Mesendoderm (in vitro differentiated cells): Measurements from ENCODE around the gene CELF5.
"Not testable (repeated sequence)": the region's sequence is repeated elsewhere in the genome, so short reads cannot be mapped to it uniquely, and the experiment has no call there.

Experiments used
- DNase-seq: peaks from one replicate; pipeline ENCODE4 v3.0.0; 2013
- H2AK5ac ChIP-seq: 2 replicates; pipeline ENCODE4 v1.6.1; 2013; ENCODE audit warnings: low read length, inconsistent platforms
- H2BK120ac ChIP-seq: 2 replicates; pipeline ENCODE4 v1.6.1; 2013; ENCODE audit warnings: low read depth, mild to moderate bottlenecking, low read length, moderate library complexity, mixed read lengths
- H2BK15ac ChIP-seq: replicated peaks from 2 replicates; pipeline ENCODE4 v1.6.1; 2013; ENCODE audit warnings: low read depth, mild to moderate bottlenecking, moderate library complexity
- H2BK5ac ChIP-seq: 2 replicates; pipeline ENCODE4 v1.6.1; 2013; ENCODE audit warnings: low read length, inconsistent platforms
- H3K18ac ChIP-seq: 2 replicates; pipeline ENCODE4 v1.6.1; 2013; ENCODE audit warnings: mild to moderate bottlenecking, low read length, mixed read lengths
- H3K23ac ChIP-seq: one replicate; pipeline ENCODE4 v1.6.1; 2013; ENCODE audit warnings: low read length
- H3K27ac ChIP-seq: 2 replicates; pipeline ENCODE4 v1.5.1; 2013; ENCODE audit warnings: low read depth, mild to moderate bottlenecking, inconsistent platforms, low read length, moderate library complexity
- H3K27me3 ChIP-seq: 2 replicates; pipeline ENCODE4 v1.6.1; 2013; ENCODE audit warnings: low read length, control low read depth, mild to moderate bottlenecking, inconsistent platforms; ENCODE audit not compliant: insufficient read depth, poor library complexity
- H3K36me3 ChIP-seq: 2 replicates; pipeline ENCODE4 v1.6.1; 2013; ENCODE audit warnings: low read length, inconsistent platforms; ENCODE audit not compliant: control insufficient read depth, insufficient read depth
- H3K4ac ChIP-seq: one replicate; pipeline ENCODE4 v1.6.1; 2013; ENCODE audit warnings: low read depth, mild to moderate bottlenecking, low read length, moderate library complexity
- H3K4me1 ChIP-seq: 2 replicates; pipeline ENCODE4 v1.6.1; 2013; ENCODE audit warnings: low read depth, low read length, inconsistent platforms; ENCODE audit not compliant: control insufficient read depth
- H3K4me2 ChIP-seq: 2 replicates; pipeline ENCODE4 v1.6.1; 2013; ENCODE audit warnings: low read length
- H3K4me3 ChIP-seq: 2 replicates; pipeline ENCODE4 v1.5.1; 2013; ENCODE audit warnings: mild to moderate bottlenecking, low read length
- H3K56ac ChIP-seq: one replicate; pipeline ENCODE4 v1.6.1; 2013; ENCODE audit warnings: low read length
- H3K79me1 ChIP-seq: 2 replicates; pipeline ENCODE4 v1.6.1; 2013; ENCODE audit warnings: low read length, inconsistent platforms
- H3K79me2 ChIP-seq: 2 replicates; pipeline ENCODE4 v1.6.1; 2013; ENCODE audit warnings: mild to moderate bottlenecking, low read length; ENCODE audit not compliant: control insufficient read depth, insufficient read depth
- H3K9ac ChIP-seq: 2 replicates; pipeline ENCODE4 v1.6.1; 2013; ENCODE audit warnings: low read length, inconsistent platforms
- H4K5ac ChIP-seq: one replicate; pipeline ENCODE4 v1.6.1; 2013; ENCODE audit warnings: low read length
- H4K8ac ChIP-seq: one replicate; pipeline ENCODE4 v1.6.1; 2013; ENCODE audit warnings: low read depth, mild to moderate bottlenecking, control low read depth, low read length, moderate library complexity
- WGBS: extraction: QIAGEN DNeasy Blood & Tissue Kit; methylation state at CpG from one replicate; pipeline ENCODE4 v1.1.7; 2013; ENCODE audit warnings: low lambda C conversion rate, missing lambda C conversion rate; ENCODE audit not compliant: insufficient coverage; ENCODE audit errors: extremely low coverage; 5-methylcytosine and 5-hydroxymethylcytosine counted together

CELF5 gene

DNA sequence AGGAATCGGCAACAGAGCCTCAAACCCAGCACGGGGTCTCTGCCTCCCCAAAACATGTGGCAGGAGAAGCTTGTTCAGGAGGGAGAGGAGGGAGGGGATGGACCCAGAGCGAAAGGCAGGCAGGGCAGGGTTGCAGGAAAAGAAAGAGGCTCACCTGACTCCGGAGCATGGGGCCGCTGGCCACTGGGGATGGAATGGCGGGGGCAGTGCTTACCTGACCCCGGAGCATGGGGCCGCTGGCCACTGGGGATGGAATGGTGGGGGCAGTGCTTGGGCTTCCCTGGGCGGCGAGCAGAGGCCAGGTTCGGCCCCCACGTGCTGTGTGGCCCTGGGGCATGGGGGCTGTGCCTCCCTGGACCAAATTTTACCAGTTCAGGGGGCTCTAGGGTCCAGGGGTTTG lies 13.3 kb upstream of the CELF5 start:
- Histone ChIP-seq H3K18ac (no peak overlapping the region), H3K4ac (no peak overlapping the region), H3K79me1 (no peaks in the 10 kb centered on the region), H4K5ac (no peak overlapping the region), H3K36me3 (peaks cover 3% of the 10 kb centered on the region), H3K27me3 (no peaks in the 10 kb centered on the region), H3K79me2 (no peaks in the 10 kb centered on the region), H3K4me2 (no peak overlapping the region), H2BK120ac (no peak overlapping the region), H3K27ac (no peak overlapping the region), H2BK5ac (no peak overlapping the region), H3K9ac (no peak overlapping the region), H3K23ac (no peak overlapping the region), H3K4me3 (no peak overlapping the region), H4K8ac (no peak overlapping the region), H3K56ac (no peak overlapping the region), H2BK15ac (no peak overlapping the region), H2AK5ac (no peak overlapping the region), H3K4me1 (no peaks in the 10 kb centered on the region)
- DNase-seq, result no peak
- no CpG with 5 or more reads among the region's 12 CpGs for WGBS

DNA sequence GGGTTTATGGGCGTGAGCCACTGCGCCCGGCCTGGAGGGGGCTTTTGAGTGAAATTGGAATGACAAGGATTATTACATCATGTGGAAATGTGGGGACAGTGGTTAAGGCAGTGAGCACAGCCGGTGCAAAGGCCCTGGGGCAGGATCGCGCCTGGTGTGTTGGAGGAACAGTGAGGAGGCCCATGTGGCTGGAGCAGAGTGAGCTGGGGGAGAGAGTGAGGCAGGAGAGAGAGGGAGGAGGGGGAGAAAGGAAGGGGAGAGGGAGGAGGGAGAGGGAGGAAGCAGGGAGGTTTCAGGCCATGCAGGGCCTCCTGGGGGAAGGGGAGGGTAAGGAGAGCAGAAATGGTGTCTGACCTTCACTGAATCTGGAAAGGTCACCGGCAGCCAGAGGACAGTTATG lies 11.3 kb upstream of the CELF5 start:
- no peak overlapping the region for H4K8ac ChIP-seq
- no peak overlapping the region for H3K9ac ChIP-seq
- no peak overlapping the region for H3K18ac ChIP-seq
- H3K23ac ChIP-seq, result no peak overlapping the region
- H3K27ac ChIP-seq, result no peak overlapping the region
- no peaks in the 10 kb centered on the region for H3K79me2 ChIP-seq
- no peak overlapping the region for H2BK5ac ChIP-seq
- H3K4me1 ChIP-seq, result no peaks in the 10 kb centered on the region
- no peaks in the 10 kb centered on the region for H3K36me3 ChIP-seq
- no peak overlapping the region for H4K5ac ChIP-seq
- H2AK5ac ChIP-seq, result no peak overlapping the region
- H3K79me1 ChIP-seq, result no peaks in the 10 kb centered on the region
- H2BK120ac ChIP-seq, result no peak overlapping the region
- H2BK15ac ChIP-seq, result no peak overlapping the region
- no peaks in the 10 kb centered on the region for H3K27me3 ChIP-seq
- no peak overlapping the region for H3K4me3 ChIP-seq
- no CpG with 5 or more reads among the region's 7 CpGs for WGBS
- no peak overlapping the region for H3K4me2 ChIP-seq
- no peak for DNase-seq
- H3K56ac ChIP-seq, result no peak overlapping the region
- no peak overlapping the region for H3K4ac ChIP-seq

DNA sequence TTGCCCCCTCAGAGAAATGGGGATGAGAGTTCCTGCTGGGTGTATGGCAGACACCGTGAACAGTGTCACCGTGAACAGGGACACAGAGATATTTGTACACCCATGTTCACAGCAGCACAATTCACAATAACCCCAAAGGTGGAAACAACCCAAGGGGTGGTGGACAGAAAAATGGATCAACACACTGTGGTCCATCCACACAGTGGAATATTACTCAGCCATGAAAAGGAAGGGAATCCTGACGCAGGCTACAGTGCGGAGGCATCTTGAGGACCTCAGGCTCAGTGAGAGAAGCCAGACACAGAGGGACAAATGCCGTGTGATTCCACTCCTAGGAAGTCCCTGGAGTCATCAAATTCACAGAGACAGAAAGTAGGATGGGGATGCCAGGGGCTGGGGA lies 7.6 kb upstream of the CELF5 start:
- Histone ChIP-seq H3K36me3 (no peaks in the 10 kb centered on the region), H4K8ac (no peak overlapping the region), H3K4me2 (no peak overlapping the region), H4K5ac (no peak overlapping the region), H2AK5ac (no peak overlapping the region), H3K9ac (no peak overlapping the region), H3K56ac (no peak overlapping the region), H3K4me1 (no peaks in the 10 kb centered on the region), H2BK15ac (no peak overlapping the region), H3K23ac (no peak overlapping the region), H3K27me3 (no peaks in the 10 kb centered on the region), H3K79me1 (no peaks in the 10 kb centered on the region), H3K27ac (no peak overlapping the region), H2BK120ac (no peak overlapping the region), H2BK5ac (no peak overlapping the region), H3K18ac (no peak overlapping the region), H3K4me3 (no peak overlapping the region), H3K4ac (no peak overlapping the region), H3K79me2 (no peaks in the 10 kb centered on the region)
- no peak for DNase-seq
- WGBS, result no CpG with 5 or more reads among the region's 5 CpGs

DNA sequence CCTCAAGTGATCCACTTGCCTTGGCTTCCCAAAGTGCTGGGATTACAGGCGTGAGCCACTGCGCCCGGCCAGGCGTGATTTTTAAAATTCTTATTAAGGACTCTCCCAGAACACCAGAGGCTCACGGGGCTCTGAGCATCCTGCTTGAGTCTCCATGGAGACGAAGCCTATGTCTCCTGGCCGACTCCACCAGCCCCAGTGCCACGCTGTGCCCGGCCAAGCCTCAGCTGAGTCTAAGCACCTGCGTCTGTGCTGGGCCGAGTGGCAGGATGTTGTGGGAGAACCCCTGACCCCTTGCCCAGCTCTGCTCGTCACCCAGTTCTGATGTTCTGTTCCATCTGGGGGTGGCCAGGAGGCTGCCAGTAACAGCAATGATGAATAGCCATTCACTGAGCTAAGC lies 3.9 kb upstream of the CELF5 start:
- Histone ChIP-seq H3K79me2 (no peaks in the 10 kb centered on the region), H3K4me3 (no peak overlapping the region), H3K27me3 (no peaks in the 10 kb centered on the region), H4K5ac (no peak overlapping the region), H3K56ac (no peak overlapping the region), H3K9ac (no peak overlapping the region), H3K4me2 (no peak overlapping the region), H2AK5ac (no peak overlapping the region), H3K4ac (no peak overlapping the region), H3K79me1 (no peaks in the 10 kb centered on the region), H3K23ac (no peak overlapping the region), H3K4me1 (no peaks in the 10 kb centered on the region), H2BK15ac (no peak overlapping the region), H2BK5ac (no peak overlapping the region), H2BK120ac (no peak overlapping the region), H3K36me3 (no peaks in the 10 kb centered on the region), H3K18ac (no peak overlapping the region), H3K27ac (no peak overlapping the region), H4K8ac (no peak overlapping the region)
- no CpG with 5 or more reads among the region's 12 CpGs for WGBS
- DNase-seq, result no peak

DNA sequence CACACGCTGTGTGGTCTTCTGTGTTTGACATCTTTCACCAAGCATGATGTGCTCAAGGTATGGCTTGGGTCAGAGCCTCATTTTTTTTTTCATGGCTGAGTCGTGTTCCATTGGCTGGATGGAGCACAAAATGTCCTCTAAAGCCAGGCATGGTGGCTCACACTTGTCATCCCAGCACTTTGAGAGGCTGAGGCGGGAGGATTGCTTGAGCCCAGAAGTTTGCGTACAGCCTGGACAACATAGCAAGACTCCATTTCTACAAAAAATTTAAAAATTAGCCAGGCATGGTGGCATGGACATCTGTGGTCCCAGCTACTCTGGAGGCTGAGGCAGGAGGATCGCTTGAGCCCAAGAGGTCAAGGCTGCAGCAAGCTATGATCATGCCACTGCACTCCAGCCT lies 2.9 kb upstream of the CELF5 start:
- not testable (repeated sequence) for H3K27ac ChIP-seq, H3K4me3 ChIP-seq, H3K18ac ChIP-seq, H2BK120ac ChIP-seq, H4K8ac ChIP-seq, H2BK5ac ChIP-seq, H2AK5ac ChIP-seq, H3K23ac ChIP-seq, H3K79me2 ChIP-seq, H3K56ac ChIP-seq, H3K27me3 ChIP-seq, H3K79me1 ChIP-seq, H2BK15ac ChIP-seq, H3K9ac ChIP-seq, H3K4me1 ChIP-seq, H4K5ac ChIP-seq, DNase-seq, H3K4ac ChIP-seq, H3K36me3 ChIP-seq, H3K4me2 ChIP-seq
- no CpG with 5 or more reads among the region's 5 CpGs for whole genome bisulfite sequencing

DNA sequence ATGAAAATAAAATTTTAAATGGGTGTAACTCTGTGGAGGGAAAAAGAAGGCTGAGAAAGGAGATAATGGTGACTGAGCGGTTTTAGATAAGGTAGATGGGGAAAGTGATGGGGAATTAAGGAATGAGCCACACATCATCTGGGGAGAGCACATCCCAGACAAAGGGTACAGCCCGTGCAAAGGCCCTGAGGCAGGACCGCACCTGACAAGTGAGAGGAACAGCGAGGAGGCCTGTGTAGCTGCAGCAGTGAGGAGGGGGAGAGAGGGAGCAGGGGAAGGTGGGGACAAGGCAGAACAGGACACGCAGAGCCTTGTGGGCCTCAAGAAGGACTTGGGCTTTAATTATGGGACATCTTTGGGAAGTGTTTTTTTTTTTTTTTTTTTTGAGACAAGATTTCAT lies 1.8 kb upstream of the CELF5 start:
- H3K36me3 ChIP-seq, result no peaks in the 10 kb centered on the region
- H3K79me1 ChIP-seq, result no peaks in the 10 kb centered on the region
- H3K27me3 ChIP-seq, result peaks cover 2% of the 10 kb centered on the region
- no peak overlapping the region for H2BK120ac ChIP-seq
- no peak overlapping the region for H3K9ac ChIP-seq
- no peak overlapping the region for H2AK5ac ChIP-seq
- no peak overlapping the region for H3K27ac ChIP-seq
- H3K79me2 ChIP-seq, result no peaks in the 10 kb centered on the region
- H3K23ac ChIP-seq, result no peak overlapping the region
- no peak overlapping the region for H2BK15ac ChIP-seq
- H3K4me3 ChIP-seq, result no peak overlapping the region
- WGBS, result 100% methylated on average over 1 of the region's 5 CpGs
- H4K8ac ChIP-seq, result no peak overlapping the region
- no peak for DNase-seq
- no peaks in the 10 kb centered on the region for H3K4me1 ChIP-seq
- no peak overlapping the region for H3K56ac ChIP-seq
- H3K4ac ChIP-seq, result no peak overlapping the region
- H3K18ac ChIP-seq, result no peak overlapping the region
- no peak overlapping the region for H4K5ac ChIP-seq
- no peak overlapping the region for H3K4me2 ChIP-seq
- H2BK5ac ChIP-seq, result no peak overlapping the region
